Kidney (tissue), 14 donors: ENCODE data around the gene WNT2. TPM values are rescaled to one million over a fixed set of nuclear protein-coding genes. Genes with fewer than 3 reads are reported as not detected.

ENCODE experiments used
- DNase-seq, 5 donors: peaks; one replicate each; pipeline ENCODE4 v3.0.0-alpha.2; 2013 to 2020
- FAIRE-seq: peaks from 2 replicates; lab custom pipeline; 2012; peaks lifted over from hg19 to GRCh38; lab: Jason Lieb, UNC
- H3K27ac ChIP-seq, 2 donors: one replicate each; pipeline ENCODE4 v1.7.0; 2013; ENCODE audit warnings: low read depth in 2 of 2, low read length in 2 of 2, inconsistent platforms in 1 of 2
- H3K27me3 ChIP-seq: one replicate; pipeline ENCODE4 v1.7.1; 2013; ENCODE audit warnings: low read length, inconsistent platforms; ENCODE audit not compliant: control insufficient read depth, insufficient read depth
- H3K36me3 ChIP-seq, 3 donors: one replicate each; pipeline versions ENCODE4 v1.7.0 to v1.7.1; 2013; ENCODE audit warnings: low read length in 3 of 3, control low read depth in 1 of 3, inconsistent platforms in 1 of 3; ENCODE audit not compliant: insufficient read depth in 3 of 3, control insufficient read depth in 2 of 3
- H3K4me1 ChIP-seq, 3 donors: one replicate each; pipeline versions ENCODE4 v1.7.0 to v1.7.1; 2013; ENCODE audit warnings: low read length in 3 of 3, inconsistent platforms in 1 of 3, low read depth in 1 of 3; ENCODE audit not compliant: control insufficient read depth in 2 of 3, insufficient read depth in 2 of 3
- H3K4me3 ChIP-seq, 3 donors: one replicate each; pipeline versions ENCODE4 v1.7.0 to v1.8.1; 2013; ENCODE audit warnings: low read length in 3 of 3, control low read depth in 1 of 3, inconsistent platforms in 1 of 3
- H3K9ac ChIP-seq, 3 donors: one replicate each; pipeline versions ENCODE4 v1.7.0 to v1.7.1; 2013; ENCODE audit warnings: low read length in 3 of 3, control low read depth in 1 of 3, inconsistent platforms in 1 of 3
- H3K9me3 ChIP-seq, 3 donors: one replicate each; pipeline versions ENCODE4 v1.7.0 to v1.7.1; 2013; ENCODE audit warnings: low read length in 3 of 3, control low read depth in 1 of 3, inconsistent platforms in 1 of 3; ENCODE audit not compliant: control insufficient read depth in 2 of 3, insufficient read depth in 1 of 3
- intact Hi-C: fragments of 100-400 bp; cut with DNase I; formaldehyde crosslinking; loops from one replicate; pipeline ENCODE4 v1.11.1; 2022
- polyA plus RNA-seq: library from polyadenylated mRNA; stranded (reverse); fragments of 350-450 nt; fragmentation: Illumina TruSeq; extraction: RNeasy Lipid Tissue Mini Kit (QIAGEN cat#74804); gene quantifications from one replicate; pipeline ENCODE4 v1.2.3, GENCODE V29; 2014; ENCODE audit warnings: low read depth, low replicate concordance; ENCODE audit not compliant: insufficient read depth
- total RNA-seq: library from RNA; stranded (reverse); fragmentation: NEBNext Ultra II Directional; extraction: Animal tissue kit (Norgen Biotek cat#: 25700); gene quantifications from one replicate; pipeline ENCODE4 v1.2.1, GENCODE V29; 2021
- TF ChIP-seq, protein P1 (sequence below): IDR thresholded peaks from 3 replicates; pipeline ENCODE4 v1.5.1; 2012; ENCODE audit warnings: mild to moderate bottlenecking, moderate library complexity, borderline replicate concordance; ENCODE audit not compliant: insufficient read depth; ENCODE audit errors: extremely low read depth
- donor health status: control.
- donor health status: control.
- donor health status: control.
- donor health status: control.
- donor health status: control.
- donor health status: DM: yes; HTN: yes; CAD: no.
- donor health status: Normal renal cell carcinoma (clear cell type).

WNT2 gene
- total and polyA plus RNA-seq, 2 donors from 2014 or later: 0.49 to 0.57 TPM

DNA sequence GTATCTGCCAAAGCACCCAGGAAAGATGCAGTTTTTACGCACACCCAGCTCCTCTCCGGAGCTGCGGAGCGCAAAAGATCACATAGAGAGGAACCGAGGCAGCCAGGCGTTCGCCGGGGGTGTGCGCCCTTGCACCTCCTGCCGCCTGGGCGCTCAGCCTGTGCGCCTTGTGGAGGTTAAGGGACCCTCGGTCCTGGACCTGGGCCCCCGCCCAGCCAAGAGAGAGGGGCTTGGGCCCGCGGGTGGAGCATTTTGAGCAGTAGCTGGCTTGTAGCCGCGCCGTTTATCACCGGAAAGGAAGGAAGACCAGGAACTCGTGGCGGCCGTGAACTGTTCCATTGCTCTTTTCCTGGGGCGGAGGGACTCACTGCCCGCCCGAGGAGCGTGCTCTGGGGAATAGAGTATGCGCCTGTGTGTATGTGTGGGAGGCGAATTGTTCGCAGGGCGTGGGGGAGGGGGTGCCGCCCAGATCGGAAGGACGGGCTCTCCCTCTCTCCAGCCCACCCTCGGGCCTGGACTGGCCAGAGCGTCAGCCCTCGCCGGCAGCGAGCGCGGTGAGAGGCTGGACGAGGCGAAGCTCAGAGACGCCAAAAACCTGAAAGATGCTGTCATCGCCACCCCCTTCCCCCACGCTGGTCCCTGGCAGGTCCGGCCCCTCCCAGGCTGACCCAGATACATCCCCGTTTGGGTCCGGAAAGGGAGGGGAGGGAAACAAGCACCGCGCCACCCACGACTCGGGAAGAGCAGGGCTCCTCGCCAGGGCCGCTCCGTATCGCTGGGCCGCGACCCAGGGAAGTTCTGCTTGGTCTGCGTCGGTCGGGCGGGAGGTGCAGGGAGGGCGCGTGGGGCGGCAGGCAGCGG is 1.2 kb upstream of the WNT2 start:
- Histone ChIP-seq H3K4me1 (peaks cover 0 to 9% (median 0%) of the 10 kb centered on the region in 3 donors), H3K27me3 (peaks cover 20% of the 10 kb centered on the region), H3K4me3 (peak overlapping the region; percentile 7 to 42 (median 33)), H3K27ac (no peak overlapping the region), H3K36me3 (no peaks in the 10 kb centered on the region), H3K9me3 (no peaks in the 10 kb centered on the region), H3K9ac (no peak overlapping the region)
- FAIRE-seq: no peak
- intact Hi-C loops: no loop called here
- DNase-seq: peak; percentile 54 to 80 (median 69)
- TF ChIP-seq, protein P1, sequence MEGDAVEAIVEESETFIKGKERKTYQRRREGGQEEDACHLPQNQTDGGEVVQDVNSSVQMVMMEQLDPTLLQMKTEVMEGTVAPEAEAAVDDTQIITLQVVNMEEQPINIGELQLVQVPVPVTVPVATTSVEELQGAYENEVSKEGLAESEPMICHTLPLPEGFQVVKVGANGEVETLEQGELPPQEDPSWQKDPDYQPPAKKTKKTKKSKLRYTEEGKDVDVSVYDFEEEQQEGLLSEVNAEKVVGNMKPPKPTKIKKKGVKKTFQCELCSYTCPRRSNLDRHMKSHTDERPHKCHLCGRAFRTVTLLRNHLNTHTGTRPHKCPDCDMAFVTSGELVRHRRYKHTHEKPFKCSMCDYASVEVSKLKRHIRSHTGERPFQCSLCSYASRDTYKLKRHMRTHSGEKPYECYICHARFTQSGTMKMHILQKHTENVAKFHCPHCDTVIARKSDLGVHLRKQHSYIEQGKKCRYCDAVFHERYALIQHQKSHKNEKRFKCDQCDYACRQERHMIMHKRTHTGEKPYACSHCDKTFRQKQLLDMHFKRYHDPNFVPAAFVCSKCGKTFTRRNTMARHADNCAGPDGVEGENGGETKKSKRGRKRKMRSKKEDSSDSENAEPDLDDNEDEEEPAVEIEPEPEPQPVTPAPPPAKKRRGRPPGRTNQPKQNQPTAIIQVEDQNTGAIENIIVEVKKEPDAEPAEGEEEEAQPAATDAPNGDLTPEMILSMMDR: no peak

DNA sequence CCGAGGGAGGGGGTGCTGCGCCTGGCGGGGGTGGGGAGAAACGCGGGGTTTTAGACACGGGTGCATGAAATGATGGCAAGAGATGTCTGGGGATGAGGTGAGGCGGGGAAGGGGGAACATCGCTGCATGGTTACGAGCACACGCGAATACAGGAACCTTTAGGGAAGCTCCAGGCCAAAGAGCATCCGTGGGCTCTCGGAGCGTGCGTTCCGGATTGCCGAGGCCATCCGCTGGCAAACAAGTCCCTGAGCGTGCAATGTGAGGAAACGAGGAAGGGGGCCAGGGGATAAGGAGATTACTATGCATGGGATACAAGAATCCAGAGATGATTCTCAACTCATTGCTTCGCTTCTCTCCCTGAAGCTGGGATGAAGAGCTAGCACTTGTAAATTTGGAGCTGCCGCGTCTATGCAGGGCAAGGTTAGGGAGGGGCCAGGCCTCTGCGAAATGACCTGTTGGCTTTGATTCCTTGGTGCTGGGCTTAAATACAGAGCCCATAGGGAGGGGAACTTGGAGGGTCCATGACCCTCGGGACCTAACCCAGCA is 520 bp upstream of the WNT2 start:
- Histone ChIP-seq H3K36me3 (no peaks in the 10 kb centered on the region), H3K27ac (no peak overlapping the region), H3K27me3 (peaks cover 20% of the 10 kb centered on the region), H3K4me3 (peak overlapping the region in 2 of 3 donors; percentile 33), H3K4me1 (peaks cover 0 to 9% (median 0%) of the 10 kb centered on the region in 3 donors), H3K9me3 (no peaks in the 10 kb centered on the region), H3K9ac (no peak overlapping the region)
- TF ChIP-seq, protein P1: no peak
- FAIRE-seq (no peak), DNase-seq (peak in 3 of 5 donors; percentile 17 to 49 (median 24))
- intact Hi-C loops: no loop called here

DNA sequence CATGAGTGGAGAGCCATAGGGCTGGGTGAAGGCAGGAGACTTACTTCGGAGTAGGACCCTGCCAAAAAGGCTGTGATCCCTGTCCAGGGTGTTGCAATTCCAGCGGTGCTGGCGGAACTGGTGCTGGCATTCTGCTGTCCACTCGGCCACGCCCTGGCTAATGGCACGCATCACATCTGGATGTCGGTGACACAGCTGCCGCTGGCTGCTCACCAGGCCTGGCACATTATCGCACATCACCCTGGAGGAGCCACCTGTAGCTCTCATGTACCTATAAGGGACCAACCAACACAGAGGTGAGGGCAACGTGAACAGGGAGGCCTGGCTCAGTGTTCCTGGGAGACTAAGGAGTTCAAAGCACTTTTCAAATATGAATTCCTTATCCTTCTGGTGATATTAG is 2.3 kb downstream of the WNT2 start:
- DNase-seq (no peak), FAIRE-seq (no peak)
- Histone ChIP-seq H3K4me1 (peaks cover 0 to 9% (median 0%) of the 10 kb centered on the region in 3 donors), H3K27me3 (peaks cover 20% of the 10 kb centered on the region), H3K9ac (no peak overlapping the region), H3K4me3 (no peak overlapping the region), H3K9me3 (no peaks in the 10 kb centered on the region), H3K27ac (no peak overlapping the region), H3K36me3 (no peaks in the 10 kb centered on the region)
- intact Hi-C loops: no loop called here
- TF ChIP-seq, protein P1: no peak
